Erythroblast (primary cell): ENCODE data around the gene TCHHL1.

Experiments
- GATA1 ChIP-seq: IDR thresholded peaks from 2 replicates; pipeline ENCODE4 v1.6.1; 2011; ENCODE audit warnings: low read depth, mild to moderate bottlenecking, control low read depth, low read length, moderate library complexity
- POLR2A ChIP-seq: IDR thresholded peaks from 2 replicates; pipeline ENCODE4 v1.6.1; 2011; ENCODE audit warnings: mild to moderate bottlenecking, low read length

GRCh38 chr1:152112885-152113432, 24.1 kb upstream of the TCHHL1 start:
- TF ChIP-seq POLR2A: no peak
- no peak for TF ChIP-seq GATA1
